Parathyroid adenoma (tissue), 2 donors: ENCODE data around the gene ALOXE3.

Source experiments
- H2AFZ ChIP-seq: fragments of 300-600 bp; sonication (generic); one replicate; pipeline ENCODE4 v1.7.0; 2017; ENCODE audit warnings: antibody characterized with exemption, mild to moderate bottlenecking
- H3K27ac ChIP-seq: fragments of 300-600 bp; sonication (generic); one replicate; pipeline ENCODE4 v1.7.0; 2017
- H3K27me3 ChIP-seq: fragments of 300-600 bp; sonication (generic); one replicate; pipeline ENCODE4 v1.7.0; 2017; ENCODE audit warnings: low read length; ENCODE audit not compliant: control insufficient read depth, insufficient read depth
- H3K36me3 ChIP-seq: fragments of 300-600 bp; sonication (generic); one replicate; pipeline ENCODE4 v1.7.0; 2017; ENCODE audit warnings: low read length; ENCODE audit not compliant: control insufficient read depth, insufficient read depth
- H3K4me1 ChIP-seq: fragments of 300-600 bp; sonication (generic); one replicate; pipeline ENCODE4 v1.7.0; 2017; ENCODE audit warnings: control low read depth
- H3K4me2 ChIP-seq: fragments of 300-600 bp; sonication (generic); one replicate; pipeline ENCODE4 v1.7.0; 2017; ENCODE audit warnings: low read length
- H3K4me3 ChIP-seq: fragments of 300-600 bp; sonication (generic); one replicate; pipeline ENCODE4 v1.7.0; 2017; ENCODE audit warnings: low read depth, low read length
- H3K79me2 ChIP-seq: fragments of 300-600 bp; sonication (generic); one replicate; pipeline ENCODE4 v1.7.0; 2017; ENCODE audit warnings: control low read depth
- H3K9ac ChIP-seq: fragments of 300-600 bp; sonication (generic); one replicate; pipeline ENCODE4 v1.7.0; 2017; ENCODE audit warnings: mild to moderate bottlenecking
- H3K9me3 ChIP-seq: fragments of 300-600 bp; sonication (generic); one replicate; pipeline ENCODE4 v1.7.0; 2017; ENCODE audit warnings: low read length; ENCODE audit not compliant: control insufficient read depth
- TF ChIP-seq, protein P1 (sequence below): fragments of 300-600 bp; sonication (generic); IDR thresholded peaks from one replicate; pipeline ENCODE4 v1.7.0; 2017; ENCODE audit warnings: antibody characterized with exemption, mild to moderate bottlenecking
- donor health status: primary hyperparathyroidism.

The ALOXE3 gene

DNA sequence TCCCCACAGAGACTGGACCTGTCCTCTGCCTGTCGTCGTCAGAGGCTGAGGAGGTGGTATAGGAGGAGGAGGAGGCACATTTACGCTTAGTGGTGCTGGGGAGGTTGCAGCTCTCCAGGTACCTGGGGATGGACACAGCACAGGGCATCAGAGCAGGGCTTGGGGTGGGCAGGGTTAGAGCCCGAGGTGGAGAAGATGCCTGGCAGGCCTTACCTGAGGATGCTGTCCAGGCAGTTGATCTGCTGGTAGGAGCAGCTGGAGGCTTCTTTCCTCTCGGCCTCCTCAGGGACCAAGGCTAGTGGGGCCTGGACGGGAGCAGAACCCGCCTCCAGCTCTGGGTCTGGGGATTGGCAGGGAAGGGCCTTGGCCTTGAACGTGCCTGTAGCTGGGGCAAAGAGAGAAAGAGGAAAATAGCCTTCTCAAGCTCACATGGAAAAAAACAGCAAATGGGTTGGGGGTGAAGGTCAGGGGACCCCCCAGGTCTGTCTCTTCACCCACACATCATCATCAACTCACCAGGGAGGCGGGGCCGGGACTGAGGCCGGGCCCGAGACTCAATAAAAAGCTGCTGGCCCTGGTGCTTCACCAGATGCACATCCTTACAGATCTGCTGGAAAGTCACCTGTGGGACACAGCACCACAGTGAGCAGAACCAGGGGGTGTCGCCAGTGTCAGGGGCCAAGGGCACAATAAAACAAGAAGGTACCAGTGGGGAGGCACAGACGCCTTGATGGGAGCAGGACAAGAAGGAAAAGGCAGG is 28.2 kb upstream of the ALOXE3 start:
- Histone ChIP-seq H3K79me2 (peaks cover 40% of the 10 kb centered on the region), H3K4me3 (no peak overlapping the region), H3K27me3 (no peaks in the 10 kb centered on the region), H3K9me3 (no peaks in the 10 kb centered on the region), H3K4me2 (no peak overlapping the region), H2AFZ (no peak overlapping the region), H3K9ac (no peak overlapping the region), H3K27ac (peak overlapping the region; percentile 24), H3K4me1 (peaks cover 14% of the 10 kb centered on the region), H3K36me3 (no peaks in the 10 kb centered on the region)
- TF ChIP-seq, protein P1, sequence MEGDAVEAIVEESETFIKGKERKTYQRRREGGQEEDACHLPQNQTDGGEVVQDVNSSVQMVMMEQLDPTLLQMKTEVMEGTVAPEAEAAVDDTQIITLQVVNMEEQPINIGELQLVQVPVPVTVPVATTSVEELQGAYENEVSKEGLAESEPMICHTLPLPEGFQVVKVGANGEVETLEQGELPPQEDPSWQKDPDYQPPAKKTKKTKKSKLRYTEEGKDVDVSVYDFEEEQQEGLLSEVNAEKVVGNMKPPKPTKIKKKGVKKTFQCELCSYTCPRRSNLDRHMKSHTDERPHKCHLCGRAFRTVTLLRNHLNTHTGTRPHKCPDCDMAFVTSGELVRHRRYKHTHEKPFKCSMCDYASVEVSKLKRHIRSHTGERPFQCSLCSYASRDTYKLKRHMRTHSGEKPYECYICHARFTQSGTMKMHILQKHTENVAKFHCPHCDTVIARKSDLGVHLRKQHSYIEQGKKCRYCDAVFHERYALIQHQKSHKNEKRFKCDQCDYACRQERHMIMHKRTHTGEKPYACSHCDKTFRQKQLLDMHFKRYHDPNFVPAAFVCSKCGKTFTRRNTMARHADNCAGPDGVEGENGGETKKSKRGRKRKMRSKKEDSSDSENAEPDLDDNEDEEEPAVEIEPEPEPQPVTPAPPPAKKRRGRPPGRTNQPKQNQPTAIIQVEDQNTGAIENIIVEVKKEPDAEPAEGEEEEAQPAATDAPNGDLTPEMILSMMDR: no peak

DNA sequence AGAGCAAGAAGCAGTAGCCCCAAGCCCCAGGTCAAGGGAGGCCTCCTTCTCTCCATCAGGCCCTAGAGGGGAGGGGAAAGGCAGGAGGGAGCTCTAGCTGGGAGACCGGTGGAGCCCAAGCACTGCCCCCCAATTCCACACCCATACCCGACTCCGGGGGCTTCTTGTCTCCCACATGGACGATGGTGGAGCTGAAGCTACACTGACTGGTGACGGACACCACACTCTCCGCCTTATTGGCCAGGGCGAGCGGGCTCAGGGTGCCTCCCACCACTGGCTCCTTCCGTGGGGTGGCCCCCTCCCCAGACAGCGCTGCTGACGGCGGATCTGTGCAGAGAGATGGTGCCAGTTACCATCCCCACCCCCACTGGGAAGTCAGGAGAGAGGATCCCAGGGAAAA is 27.5 kb upstream of the ALOXE3 start:
- Histone ChIP-seq H3K79me2 (peaks cover 34% of the 10 kb centered on the region), H3K9ac (no peak overlapping the region), H3K4me1 (peaks cover 9% of the 10 kb centered on the region), H3K9me3 (no peaks in the 10 kb centered on the region), H2AFZ (no peak overlapping the region), H3K4me3 (no peak overlapping the region), H3K27me3 (no peaks in the 10 kb centered on the region), H3K4me2 (no peak overlapping the region), H3K27ac (no peak overlapping the region), H3K36me3 (no peaks in the 10 kb centered on the region)
- TF ChIP-seq, protein P1: no peak

DNA sequence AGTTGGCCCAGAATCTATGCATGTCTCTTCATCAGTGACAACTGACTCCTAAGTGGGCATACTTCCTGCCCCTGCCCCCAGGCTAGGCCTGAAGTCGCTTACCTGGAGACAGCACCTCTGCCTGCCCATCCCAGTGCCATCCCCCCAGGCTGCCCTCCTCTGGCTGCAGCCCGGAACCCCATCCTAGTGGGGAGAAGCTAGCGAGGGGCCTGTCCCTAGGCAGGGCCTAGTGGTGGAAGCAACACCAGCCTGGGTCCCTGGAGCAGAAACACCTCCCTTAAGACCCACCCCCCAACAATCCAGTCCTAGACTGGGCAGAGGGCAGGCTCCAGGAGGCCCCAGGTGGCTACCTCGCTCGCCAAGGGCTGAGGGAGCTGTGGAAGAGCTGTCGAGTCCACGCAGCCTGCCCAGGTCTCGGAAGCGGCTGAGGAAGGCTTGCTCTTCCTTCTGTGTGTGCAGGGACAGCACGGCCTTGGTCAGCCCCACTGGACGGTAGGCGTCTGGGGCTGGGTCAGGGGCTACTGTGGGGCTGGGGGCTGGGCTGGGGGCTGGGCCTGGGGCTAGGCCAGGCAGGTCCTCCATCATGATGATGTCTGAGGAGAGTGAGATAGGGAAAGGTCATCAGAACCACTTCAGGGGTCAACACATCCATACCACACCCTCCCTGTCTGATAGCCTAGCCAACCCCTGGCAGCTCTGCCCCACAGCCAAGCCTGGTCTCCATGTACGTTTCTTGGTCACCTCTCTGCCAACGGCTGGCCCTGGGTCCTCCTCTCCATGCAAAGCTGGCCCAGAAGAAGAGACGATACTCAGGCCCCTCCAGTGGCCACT is 26.3 kb upstream of the ALOXE3 start:
- TF ChIP-seq, protein P1: no peak
- Histone ChIP-seq H3K9ac (no peak overlapping the region), H3K79me2 (peaks cover 23% of the 10 kb centered on the region), H2AFZ (no peak overlapping the region), H3K36me3 (no peaks in the 10 kb centered on the region), H3K4me2 (no peak overlapping the region), H3K9me3 (no peaks in the 10 kb centered on the region), H3K4me3 (no peak overlapping the region), H3K27me3 (no peaks in the 10 kb centered on the region), H3K4me1 (no peaks in the 10 kb centered on the region), H3K27ac (no peak overlapping the region)

DNA sequence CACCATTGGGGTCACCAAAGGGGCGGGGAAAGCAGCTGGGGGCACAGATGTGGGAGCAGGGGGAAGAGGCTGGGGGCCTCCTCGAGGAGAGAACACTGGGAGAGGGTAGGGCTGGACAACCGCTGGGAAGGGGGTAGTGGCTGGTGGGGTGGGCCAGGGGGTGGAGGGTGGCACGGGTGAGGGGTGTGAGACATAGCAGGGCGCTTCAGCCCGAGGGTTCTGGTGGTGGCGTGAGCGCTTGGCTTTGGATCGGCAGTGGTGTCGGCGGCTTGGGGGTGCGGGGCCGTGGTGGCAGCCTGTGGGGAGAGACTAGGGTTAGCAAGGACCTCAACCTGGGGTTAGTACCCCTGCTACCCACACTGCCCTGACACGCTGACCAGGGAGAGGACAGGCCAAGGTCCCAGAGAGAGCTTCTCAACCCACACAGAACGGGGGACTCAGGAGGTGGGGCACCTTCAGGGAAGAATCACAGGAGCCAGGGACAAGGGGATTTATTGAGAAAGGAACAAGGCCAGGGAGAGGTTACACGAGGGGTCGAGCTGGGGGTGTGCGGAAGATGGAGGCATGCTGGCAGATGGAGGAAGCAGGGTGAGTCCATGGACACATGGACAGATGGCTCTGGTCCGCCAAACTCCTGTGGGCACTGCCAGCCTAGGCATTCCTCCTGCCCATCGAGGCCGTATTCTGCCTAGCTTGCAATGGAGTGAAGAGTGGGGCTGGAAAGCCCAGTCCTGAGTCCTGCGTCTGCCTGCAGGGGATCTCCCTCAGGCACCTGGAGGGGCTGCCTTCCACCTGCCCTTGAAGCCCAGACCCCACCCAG is 25.5 kb upstream of the ALOXE3 start:
- no peaks in the 10 kb centered on the region for H3K36me3 ChIP-seq
- no peaks in the 10 kb centered on the region for H3K27me3 ChIP-seq
- H3K9me3 ChIP-seq: no peaks in the 10 kb centered on the region
- no peak overlapping the region for H2AFZ ChIP-seq
- no peak overlapping the region for H3K4me3 ChIP-seq
- H3K79me2 ChIP-seq: peaks cover 18% of the 10 kb centered on the region
- H3K27ac ChIP-seq: no peak overlapping the region
- no peak overlapping the region for H3K9ac ChIP-seq
- no peaks in the 10 kb centered on the region for H3K4me1 ChIP-seq
- TF ChIP-seq, protein P1: no peak
- H3K4me2 ChIP-seq: no peak overlapping the region
